VCaP (cell line): ENCODE results near the gene PTPN14.

ENCODE experiments used
- H3K27ac ChIP-seq: fragments of 450-650 bp; 2 replicates; pipeline ENCODE4 v1.5.1; 2017
- TF ChIP-seq, protein P1 (sequence below): fragments of 450-650 bp; conservative IDR thresholded peaks from 2 replicates; pipeline ENCODE4 v1.5.1; 2017; ENCODE audit warnings: mild to moderate bottlenecking, moderate library complexity

PTPN14 gene

DNA sequence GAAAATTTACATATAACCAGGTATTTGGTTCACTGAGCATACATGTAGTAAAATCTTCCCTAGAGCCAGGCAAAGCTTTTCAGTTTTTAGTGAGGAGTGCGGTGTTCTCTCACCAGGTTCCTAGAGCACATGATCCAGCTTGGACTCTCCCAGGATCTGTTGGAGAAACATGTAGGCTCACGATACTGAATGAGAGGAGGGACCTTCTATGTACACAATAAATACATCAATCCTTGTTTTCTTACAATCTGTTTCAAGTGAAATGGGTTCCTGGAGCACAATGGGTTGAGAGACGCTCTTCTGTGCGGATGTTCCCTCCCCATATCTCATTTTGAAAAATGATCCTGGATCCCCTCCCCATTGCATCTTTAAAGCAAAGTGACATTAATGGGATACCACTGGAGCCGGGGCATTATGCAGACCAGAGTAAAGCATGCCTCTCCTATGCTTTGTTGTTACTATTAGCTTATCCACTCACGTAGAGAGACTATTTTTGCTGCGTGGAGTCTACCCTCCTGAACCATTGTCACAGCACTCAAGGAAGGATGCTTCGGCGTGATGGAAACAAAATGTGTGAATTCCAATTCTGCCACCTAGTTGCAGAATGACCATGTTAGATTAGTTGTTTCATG, 251.1 kb downstream of the PTPN14 start:
- TF ChIP-seq, protein P1, sequence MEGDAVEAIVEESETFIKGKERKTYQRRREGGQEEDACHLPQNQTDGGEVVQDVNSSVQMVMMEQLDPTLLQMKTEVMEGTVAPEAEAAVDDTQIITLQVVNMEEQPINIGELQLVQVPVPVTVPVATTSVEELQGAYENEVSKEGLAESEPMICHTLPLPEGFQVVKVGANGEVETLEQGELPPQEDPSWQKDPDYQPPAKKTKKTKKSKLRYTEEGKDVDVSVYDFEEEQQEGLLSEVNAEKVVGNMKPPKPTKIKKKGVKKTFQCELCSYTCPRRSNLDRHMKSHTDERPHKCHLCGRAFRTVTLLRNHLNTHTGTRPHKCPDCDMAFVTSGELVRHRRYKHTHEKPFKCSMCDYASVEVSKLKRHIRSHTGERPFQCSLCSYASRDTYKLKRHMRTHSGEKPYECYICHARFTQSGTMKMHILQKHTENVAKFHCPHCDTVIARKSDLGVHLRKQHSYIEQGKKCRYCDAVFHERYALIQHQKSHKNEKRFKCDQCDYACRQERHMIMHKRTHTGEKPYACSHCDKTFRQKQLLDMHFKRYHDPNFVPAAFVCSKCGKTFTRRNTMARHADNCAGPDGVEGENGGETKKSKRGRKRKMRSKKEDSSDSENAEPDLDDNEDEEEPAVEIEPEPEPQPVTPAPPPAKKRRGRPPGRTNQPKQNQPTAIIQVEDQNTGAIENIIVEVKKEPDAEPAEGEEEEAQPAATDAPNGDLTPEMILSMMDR = no peak
- H3K27ac ChIP-seq = no peak overlapping the region
